22Rv1 (cell line): ENCODE results near the gene RBM18.

Experiments
- CTCF ChIP-seq: fragments of 450-650 bp; IDR thresholded peaks from 2 replicates; pipeline ENCODE4 v1.5.1; 2017; ENCODE audit warnings: mild to moderate bottlenecking
- ZFX ChIP-seq: fragments of 450-650 bp; IDR thresholded peaks from 2 replicates; pipeline ENCODE4 v1.6.1; 2017; ENCODE audit warnings: antibody characterized with exemption, borderline replicate concordance

- TF ChIP-seq CTCF (no peak), ZFX (no peak)
These were observed 13.3 kb downstream of the RBM18 start for GRCh38 chr9:122251351-122251750.
